GM18951 (cell line): ENCODE data around the gene BATF2.

Experiments used
- POLR2A ChIP-seq: IDR thresholded peaks from 4 replicates; pipeline ENCODE4 v1.6.1; 2011; ENCODE audit warnings: mild to moderate bottlenecking; ENCODE audit not compliant: insufficient read length, insufficient read depth; ENCODE audit errors: extremely low read depth
- in situ Hi-C: fragments of 300-500 bp; cut with MboI; formaldehyde crosslinking; loops from one replicate; pipeline ENCODE4 v1.12.0; 2022; ENCODE audit warnings: low sequenced_read_pairs, mixed read lengths, inconsistent platforms; ENCODE audit not compliant: unreplicated experiment

The BATF2 gene

DNA sequence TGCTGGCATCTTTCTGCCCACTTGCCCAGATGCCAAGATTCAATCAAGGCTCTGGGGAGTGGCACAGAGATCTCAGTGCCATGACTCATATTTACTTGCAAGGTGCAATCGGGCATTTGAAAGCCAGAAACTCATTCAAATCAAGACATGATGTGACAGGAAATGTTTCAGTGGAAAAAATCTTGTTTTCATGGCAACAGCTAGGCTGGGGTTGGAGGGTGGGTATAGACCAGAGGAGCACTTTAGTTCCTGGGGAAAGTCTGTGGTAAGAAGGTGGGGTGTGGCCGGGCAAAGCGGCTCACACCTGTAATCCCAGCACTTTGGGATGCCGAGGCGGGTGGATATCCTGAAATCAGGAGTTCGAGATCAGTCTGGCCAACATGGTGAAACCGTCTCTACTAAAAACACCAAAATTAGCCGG is 26.0 kb downstream of the BATF2 start:
- TF ChIP-seq POLR2A: no peak
- in situ Hi-C loops: no loop called here

- TF ChIP-seq POLR2A: no peak
- in situ Hi-C loops: no loop called here
These were observed 27.6 kb downstream of the BATF2 start for GRCh38 chr11:64969209-64969608.

GRCh38 chr11:64967375-64967774 is 29.4 kb downstream of the BATF2 start:
- no peak for TF ChIP-seq POLR2A
- in situ Hi-C loops: no loop called here

DNA sequence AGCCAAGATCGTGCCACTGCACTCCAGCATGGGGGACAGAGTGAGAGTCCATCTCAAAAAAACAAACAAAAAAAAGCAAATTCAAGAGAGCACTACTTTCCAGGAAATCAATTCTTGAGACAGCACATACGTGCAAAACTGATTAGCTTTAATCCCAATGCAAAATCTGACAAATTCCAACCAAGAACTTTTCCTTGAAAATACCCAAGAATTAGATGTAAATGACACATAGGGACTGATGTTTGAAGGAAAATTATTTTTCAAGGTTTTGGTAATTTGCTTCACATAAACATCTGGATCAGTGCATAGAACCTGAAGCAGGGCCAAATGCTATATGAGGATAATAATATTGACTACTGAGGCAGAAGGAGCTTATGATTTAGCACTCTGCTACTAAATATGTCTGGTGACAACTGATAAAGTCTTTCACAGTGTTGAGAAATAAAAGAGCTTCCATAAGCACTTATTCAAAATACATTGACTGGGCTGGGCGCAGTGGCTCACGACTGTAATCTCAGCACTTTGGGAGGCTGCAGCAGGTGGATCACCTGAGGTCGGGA is 33.6 kb downstream of the BATF2 start:
- in situ Hi-C loops: no loop called here
- TF ChIP-seq POLR2A: no peak

DNA sequence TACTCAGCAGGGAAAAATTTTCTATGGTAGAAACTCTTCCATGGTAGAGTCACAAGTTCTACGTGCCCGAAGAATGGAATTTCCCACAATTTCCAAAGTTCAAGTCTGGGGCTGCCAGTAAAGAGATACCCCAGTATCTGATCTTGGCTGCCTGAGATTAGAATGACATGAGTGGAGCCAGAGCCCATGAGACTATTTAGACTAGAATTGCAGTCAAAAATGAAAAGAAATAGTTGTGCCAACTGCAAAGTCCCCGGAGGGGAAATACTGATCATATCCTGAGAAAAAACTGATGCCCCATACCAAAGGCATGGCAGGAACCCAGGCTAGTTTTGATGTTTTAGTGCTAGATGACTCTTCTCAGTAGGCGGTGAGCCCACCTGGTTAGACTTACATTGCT is 36.1 kb downstream of the BATF2 start:
- TF ChIP-seq POLR2A: no peak
- in situ Hi-C loops: no loop called here

DNA sequence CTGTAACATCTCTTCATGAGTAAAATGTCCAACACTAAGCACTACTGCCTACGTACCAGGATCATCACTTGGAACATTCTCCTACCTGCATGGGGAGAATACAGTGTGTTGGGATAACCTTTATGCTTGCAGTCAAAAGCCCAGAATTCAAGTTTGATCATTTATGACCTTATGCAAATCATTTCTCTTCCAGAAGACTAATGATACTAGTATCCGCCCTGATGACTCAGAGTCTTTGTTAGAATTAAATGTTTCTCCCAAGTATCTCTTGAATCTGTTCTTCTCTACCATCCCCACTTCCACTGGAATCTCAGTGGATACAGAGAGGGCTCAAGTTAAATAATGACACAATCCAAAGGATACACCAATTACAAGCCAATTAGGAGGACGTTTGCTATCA is 37.3 kb downstream of the BATF2 start:
- in situ Hi-C loops: no loop called here
- TF ChIP-seq POLR2A: no peak

GRCh38 chr11:64954201-64954600 is 42.6 kb downstream of the BATF2 start:
- in situ Hi-C loops: no loop called here
- no peak for TF ChIP-seq POLR2A

DNA sequence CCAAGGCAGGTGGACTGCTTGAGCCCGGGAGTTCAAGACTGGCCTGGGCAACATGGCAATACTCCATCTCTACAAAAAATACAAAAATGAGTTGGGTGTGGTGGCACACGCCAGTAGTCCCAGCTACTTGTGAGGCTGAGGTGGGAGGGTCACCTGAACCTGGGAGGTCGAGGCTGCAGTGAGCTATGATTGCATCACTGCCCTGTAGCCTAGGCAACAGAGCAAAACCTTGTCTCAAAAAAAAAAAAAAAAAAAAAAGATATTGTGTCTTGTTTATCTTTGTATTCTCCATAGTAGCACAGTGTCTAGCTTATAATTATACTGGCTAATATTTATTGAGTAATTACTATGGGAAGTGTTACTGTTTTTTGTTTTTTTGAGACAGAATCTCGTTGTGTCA is 45.2 kb downstream of the BATF2 start:
- in situ Hi-C loops: no loop called here
- no peak for TF ChIP-seq POLR2A

DNA sequence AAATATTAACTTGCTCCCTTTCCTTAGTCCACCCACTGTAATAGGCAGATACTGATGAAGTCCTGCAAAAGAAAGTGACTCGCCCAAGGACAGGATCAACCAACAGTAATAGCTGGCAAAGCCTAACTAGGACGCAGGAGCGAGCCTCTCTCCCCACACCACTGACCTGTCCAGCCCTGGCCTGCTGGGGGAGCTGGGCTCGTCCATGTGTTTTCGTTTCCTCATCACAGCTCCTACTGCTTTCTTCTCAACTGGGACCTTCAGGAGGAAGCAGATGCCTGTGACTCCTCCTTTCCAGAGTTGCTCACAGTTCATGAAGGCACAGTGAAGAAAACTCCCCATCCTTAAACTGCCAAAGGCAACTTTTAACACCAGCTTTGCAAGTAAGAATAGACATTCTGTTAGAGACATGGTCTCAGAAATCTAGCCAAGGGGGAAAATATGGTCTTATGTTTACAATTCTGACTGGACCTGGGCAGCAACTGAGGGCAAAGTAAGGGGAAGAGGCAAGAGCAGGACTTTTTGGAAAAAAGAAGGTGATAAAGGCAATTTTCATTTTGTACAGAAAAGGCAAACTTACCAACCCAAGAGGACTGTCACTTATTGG is 49.5 kb downstream of the BATF2 start:
- in situ Hi-C loops: no loop called here
- TF ChIP-seq POLR2A: no peak
